DMS 273 (cell line): ENCODE measurements around the gene DGKH.
"Not testable (repeated sequence)": the region's sequence is repeated elsewhere in the genome, so short reads cannot be mapped to it uniquely, and the experiment has no call there.

Source experiments
- DNase-seq: peaks from one replicate; lab custom pipeline; 2025; ENCODE audit not compliant: unreplicated experiment; lab: John Stamatoyannopoulos, UW

DGKH gene

GRCh38 chr13:42068886-42069285 is 20.4 kb downstream of the DGKH start:
- no peak for DNase-seq

- not testable (repeated sequence) for DNase-seq
These were observed 22.2 kb downstream of the DGKH start for GRCh38 chr13:42070599-42070998.

GRCh38 chr13:42071179-42071578 is 22.7 kb downstream of the DGKH start:
- DNase-seq: not testable (repeated sequence)

- DNase-seq: no peak
These were observed 23.4 kb downstream of the DGKH start for GRCh38 chr13:42071672-42072419.

GRCh38 chr13:42073683-42074082 is 25.2 kb downstream of the DGKH start:
- no peak for DNase-seq

- DNase-seq: no peak
These were observed 27.1 kb downstream of the DGKH start for GRCh38 chr13:42075517-42075916.

GRCh38 chr13:42076309-42076713 is 27.9 kb downstream of the DGKH start:
- no peak for DNase-seq

GRCh38 chr13:42078128-42078808 is 29.8 kb downstream of the DGKH start:
- no peak for DNase-seq

GRCh38 chr13:42083138-42083770 is 34.8 kb downstream of the DGKH start:
- no peak for DNase-seq

- no peak for DNase-seq
These were observed 36.3 kb downstream of the DGKH start for GRCh38 chr13:42084722-42085121.

GRCh38 chr13:42086582-42086981 is 38.1 kb downstream of the DGKH start:
- DNase-seq: no peak

- no peak for DNase-seq
These were observed 46.1 kb downstream of the DGKH start for GRCh38 chr13:42094516-42095040.

- not testable (repeated sequence) for DNase-seq
These were observed 47.8 kb downstream of the DGKH start for GRCh38 chr13:42096222-42096621.

- no peak for DNase-seq
These were observed 51.7 kb downstream of the DGKH start for GRCh38 chr13:42099962-42100675.

- no peak for DNase-seq
These were observed 52.5 kb downstream of the DGKH start for GRCh38 chr13:42100960-42101359.

- DNase-seq: no peak
These were observed 53.6 kb downstream of the DGKH start for GRCh38 chr13:42101821-42102585.

- no peak for DNase-seq
These were observed 54.8 kb downstream of the DGKH start for GRCh38 chr13:42102961-42103865.

GRCh38 chr13:42106998-42107397 is 58.5 kb downstream of the DGKH start:
- no peak for DNase-seq

GRCh38 chr13:42107421-42107820 is 59.0 kb downstream of the DGKH start:
- DNase-seq: no peak
